SK-N-SH treated with all-trans-retinoic acid at 6 μM for 48 hours (cell line): Measurements from ENCODE around the gene AGT.
"Not testable (repeated sequence)": the region's sequence is repeated elsewhere in the genome, so short reads cannot be mapped to it uniquely, and the experiment has no call there.

Experiments
- ATAC-seq: fragments of 200-7000 bp; cut with Tn5 transposase; 3 replicates; pipeline ENCODE4 v1.9.1; 2020; ENCODE audit warnings: mild to moderate bottlenecking, moderate library complexity
- ARNTL ChIP-seq: fragments of 450-650 bp; formaldehyde crosslinking; IDR thresholded peaks from 2 replicates; pipeline ENCODE4 v1.5.0; 2020; ENCODE audit warnings: low read depth, mild to moderate bottlenecking, moderate library complexity, borderline replicate concordance
- BACH2 ChIP-seq: fragments of 250-450 bp; sonication (Bioruptor Pico); IDR thresholded peaks from 2 replicates; pipeline ENCODE4 v1.9.0; 2021; ENCODE audit warnings: mild to moderate bottlenecking, borderline replicate concordance
- CSDC2 ChIP-seq: fragments of 250-450 bp; sonication (Bioruptor Pico); IDR thresholded peaks from 2 replicates; pipeline ENCODE4 v1.5.0; 2020; ENCODE audit warnings: mild to moderate bottlenecking, moderate library complexity
- ESRRG ChIP-seq: fragments of 250-450 bp; sonication (Bioruptor Pico); IDR thresholded peaks from 2 replicates; pipeline ENCODE4 v1.6.1; 2021; ENCODE audit warnings: mild to moderate bottlenecking
- GLIS3 ChIP-seq: fragments of 250-450 bp; sonication (Bioruptor Pico); IDR thresholded peaks from 2 replicates; pipeline ENCODE4 v1.5.0; 2020; ENCODE audit warnings: mild to moderate bottlenecking, moderate library complexity
- ISL1 ChIP-seq: fragments of 250-450 bp; sonication (Bioruptor Pico); IDR thresholded peaks from 2 replicates; pipeline ENCODE4 v2.1.2; 2022; ENCODE audit warnings: mild to moderate bottlenecking, moderate library complexity
- OSR1 ChIP-seq: fragments of 250-450 bp; sonication (Bioruptor Pico); IDR thresholded peaks from 2 replicates; pipeline ENCODE4 v1.8.0; 2022; ENCODE audit warnings: moderate library complexity, mild to moderate bottlenecking, inconsistent platforms
- PPARA ChIP-seq: fragments of 250-450 bp; sonication (Bioruptor Pico); IDR thresholded peaks from 2 replicates; pipeline ENCODE4 v1.5.0; 2020; ENCODE audit warnings: mild to moderate bottlenecking, borderline replicate concordance
- RARB ChIP-seq: fragments of 250-450 bp; sonication (Bioruptor Pico); IDR thresholded peaks from 2 replicates; pipeline ENCODE4 v1.8.0; 2021; ENCODE audit warnings: mild to moderate bottlenecking, moderate library complexity
- TCF4 ChIP-seq: fragments of 250-450 bp; sonication (Bioruptor Pico); IDR thresholded peaks from 2 replicates; pipeline ENCODE4 v1.8.0; 2021; ENCODE audit warnings: mild to moderate bottlenecking, moderate library complexity, borderline replicate concordance
- TOX ChIP-seq: fragments of 250-450 bp; sonication (Bioruptor Pico); IDR thresholded peaks from 2 replicates; pipeline ENCODE4 v1.8.0; 2021; ENCODE audit warnings: mild to moderate bottlenecking, moderate library complexity, borderline replicate concordance
- ZC3H10 ChIP-seq: fragments of 250-450 bp; sonication (Bioruptor Pico); IDR thresholded peaks from 2 replicates; pipeline ENCODE4 v1.5.1; 2021; ENCODE audit warnings: mild to moderate bottlenecking, moderate library complexity
- ZFP30 ChIP-seq: fragments of 450-650 bp; formaldehyde crosslinking; IDR thresholded peaks from 2 replicates; pipeline ENCODE4 v1.5.0; 2022; ENCODE audit warnings: mild to moderate bottlenecking, moderate library complexity
- ZNF565 ChIP-seq: fragments of 450-650 bp; formaldehyde crosslinking; conservative IDR thresholded peaks from 2 replicates; pipeline ENCODE4 v1.5.0; 2020; ENCODE audit warnings: low read depth, mild to moderate bottlenecking, moderate library complexity
- ZNF70 ChIP-seq: fragments of 450-650 bp; formaldehyde crosslinking; IDR thresholded peaks from 2 replicates; pipeline ENCODE4 v1.5.0; 2020; ENCODE audit warnings: mild to moderate bottlenecking, moderate library complexity
- ZNF8 ChIP-seq: fragments of 450-650 bp; formaldehyde crosslinking; IDR thresholded peaks from 2 replicates; pipeline ENCODE4 v1.5.0; 2020; ENCODE audit warnings: mild to moderate bottlenecking, moderate library complexity
- TF ChIP-seq, protein P1 (sequence below): fragments of 250-450 bp; sonication (Bioruptor Pico); IDR thresholded peaks from 2 replicates; pipeline ENCODE4 v1.8.0; 2021; ENCODE audit warnings: low read depth, mild to moderate bottlenecking, moderate library complexity, borderline replicate concordance
- TF ChIP-seq, protein P2 (sequence below): fragments of 250-450 bp; sonication (Bioruptor Pico); IDR thresholded peaks from 2 replicates; pipeline ENCODE4 v1.5.1; 2021; ENCODE audit warnings: mild to moderate bottlenecking, moderate library complexity
- TF ChIP-seq, protein P3 (sequence below): fragments of 250-450 bp; sonication (Bioruptor Pico); IDR thresholded peaks from 2 replicates; pipeline ENCODE4 v1.8.0; 2020; ENCODE audit warnings: mild to moderate bottlenecking, moderate library complexity, borderline replicate concordance

Gene AGT

DNA sequence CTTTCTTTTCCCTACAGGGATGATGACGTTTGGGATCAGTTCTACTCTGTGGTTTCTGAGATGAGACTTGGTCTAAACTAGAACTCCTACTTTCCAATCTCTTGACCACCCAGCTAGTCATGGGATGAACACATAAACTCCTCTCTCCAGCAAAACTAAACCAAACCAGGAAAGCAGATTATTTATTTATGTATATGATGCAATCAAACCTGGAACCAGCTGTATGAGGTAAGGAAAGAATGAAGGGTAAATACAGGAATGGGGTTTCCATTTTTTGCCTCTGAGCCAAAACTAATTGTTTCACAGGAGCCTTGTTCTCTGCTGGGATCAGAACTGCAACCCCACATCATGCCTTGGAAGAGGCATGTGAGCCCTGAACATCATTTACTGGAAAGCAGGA lies 3.3 kb upstream of the AGT start:
- TF ChIP-seq ARNTL (CRISPR knock-in tag) (no peak), ISL1 (CRISPR knock-in tag) (no peak), RARB (CRISPR knock-in tag) (no peak), ESRRG (no peak), GLIS3 (CRISPR knock-in tag) (no peak), ZC3H10 (CRISPR knock-in tag) (no peak), ZFP30 (no peak), TCF4 (CRISPR knock-in tag) (no peak), PPARA (CRISPR knock-in tag) (no peak), ZNF565 (CRISPR knock-in tag) (no peak), TOX (no peak)
- TF ChIP-seq, protein P1, sequence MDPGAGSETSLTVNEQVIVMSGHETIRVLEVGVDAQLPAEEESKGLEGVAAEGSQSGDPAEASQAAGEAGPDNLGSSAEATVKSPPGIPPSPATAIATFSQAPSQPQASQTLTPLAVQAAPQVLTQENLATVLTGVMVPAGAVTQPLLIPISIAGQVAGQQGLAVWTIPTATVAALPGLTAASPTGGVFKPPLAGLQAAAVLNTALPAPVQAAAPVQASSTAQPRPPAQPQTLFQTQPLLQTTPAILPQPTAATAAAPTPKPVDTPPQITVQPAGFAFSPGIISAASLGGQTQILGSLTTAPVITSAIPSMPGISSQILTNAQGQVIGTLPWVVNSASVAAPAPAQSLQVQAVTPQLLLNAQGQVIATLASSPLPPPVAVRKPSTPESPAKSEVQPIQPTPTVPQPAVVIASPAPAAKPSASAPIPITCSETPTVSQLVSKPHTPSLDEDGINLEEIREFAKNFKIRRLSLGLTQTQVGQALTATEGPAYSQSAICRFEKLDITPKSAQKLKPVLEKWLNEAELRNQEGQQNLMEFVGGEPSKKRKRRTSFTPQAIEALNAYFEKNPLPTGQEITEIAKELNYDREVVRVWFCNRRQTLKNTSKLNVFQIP (CRISPR knock-in tag), result no peak
- ATAC-seq, result no peak

DNA sequence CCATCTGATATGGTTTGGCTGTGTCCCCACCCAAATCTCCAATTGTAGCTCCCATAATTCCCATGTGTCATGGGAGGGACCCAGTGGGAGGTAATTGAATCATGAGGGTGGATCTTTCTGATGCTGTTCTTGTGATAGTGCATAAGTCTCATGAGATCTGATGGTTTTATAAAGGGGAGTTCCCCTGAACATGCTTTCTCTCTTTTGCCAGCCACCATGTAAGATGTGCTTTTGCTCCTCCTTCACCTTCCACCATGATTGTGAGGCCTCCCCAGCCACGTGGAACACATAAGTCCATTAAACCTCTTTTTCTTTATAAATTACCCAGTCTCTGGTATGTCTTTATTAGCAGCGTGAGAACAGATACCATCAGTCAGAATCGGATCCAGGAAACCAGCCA lies 2.5 kb upstream of the AGT start:
- not testable (repeated sequence) for ATAC-seq

DNA sequence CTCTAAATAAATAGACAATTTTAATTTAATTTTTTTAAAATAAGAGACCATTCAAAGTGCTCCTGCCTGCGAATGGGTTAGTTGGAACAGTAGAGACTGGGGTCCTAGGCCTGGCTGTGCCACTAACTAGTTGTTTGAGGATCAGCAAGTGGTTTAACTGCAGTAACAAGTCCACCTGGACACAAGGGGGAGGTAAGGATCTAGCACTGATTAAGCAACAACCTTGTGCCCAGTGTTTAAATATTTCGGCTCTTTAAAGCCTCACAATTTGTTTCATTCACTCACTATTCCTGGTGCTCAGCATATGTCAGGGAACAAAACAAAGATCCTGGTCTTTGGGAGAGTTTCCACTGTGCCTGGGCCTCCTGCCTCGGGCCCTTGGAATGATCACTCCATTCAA lies 1.6 kb upstream of the AGT start:
- no peak for ATAC-seq
- TF ChIP-seq ARNTL (CRISPR knock-in tag) (no peak), ZC3H10 (CRISPR knock-in tag) (no peak), ISL1 (CRISPR knock-in tag) (no peak)

DNA sequence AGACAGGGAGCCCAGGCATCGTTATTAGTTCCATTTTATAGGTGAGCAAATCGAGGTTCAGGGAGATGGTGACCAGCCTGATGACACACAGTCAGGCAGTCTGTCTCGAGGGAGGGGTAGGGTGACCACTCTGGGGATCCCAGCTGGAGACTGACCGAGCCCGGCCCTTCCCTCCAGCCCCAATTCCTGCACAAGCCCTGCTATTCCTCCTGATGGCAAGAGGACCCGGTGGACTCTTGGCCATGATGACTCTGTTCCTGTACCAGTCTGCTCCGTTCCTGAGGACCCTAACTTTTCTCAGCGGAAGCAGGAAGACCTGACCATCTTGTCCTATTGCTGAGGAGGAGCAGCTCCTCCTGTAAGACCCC lies 391 bp downstream of the AGT start:
- ATAC-seq, result no peak
- TF ChIP-seq, protein P1 (CRISPR knock-in tag), result no peak
- no peak for TF ChIP-seq CSDC2 (CRISPR knock-in tag)
- TF ChIP-seq, protein P2, sequence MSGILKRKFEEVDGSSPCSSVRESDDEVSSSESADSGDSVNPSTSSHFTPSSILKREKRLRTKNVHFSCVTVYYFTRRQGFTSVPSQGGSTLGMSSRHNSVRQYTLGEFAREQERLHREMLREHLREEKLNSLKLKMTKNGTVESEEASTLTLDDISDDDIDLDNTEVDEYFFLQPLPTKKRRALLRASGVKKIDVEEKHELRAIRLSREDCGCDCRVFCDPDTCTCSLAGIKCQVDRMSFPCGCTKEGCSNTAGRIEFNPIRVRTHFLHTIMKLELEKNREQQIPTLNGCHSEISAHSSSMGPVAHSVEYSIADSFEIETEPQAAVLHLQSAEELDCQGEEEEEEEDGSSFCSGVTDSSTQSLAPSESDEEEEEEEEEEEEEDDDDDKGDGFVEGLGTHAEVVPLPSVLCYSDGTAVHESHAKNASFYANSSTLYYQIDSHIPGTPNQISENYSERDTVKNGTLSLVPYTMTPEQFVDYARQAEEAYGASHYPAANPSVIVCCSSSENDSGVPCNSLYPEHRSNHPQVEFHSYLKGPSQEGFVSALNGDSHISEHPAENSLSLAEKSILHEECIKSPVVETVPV (CRISPR knock-in tag), result no peak
- TF ChIP-seq PPARA (CRISPR knock-in tag), result no peak
- no peak for TF ChIP-seq ZNF8 (CRISPR knock-in tag)
- TF ChIP-seq ZC3H10 (CRISPR knock-in tag), result no peak
- TF ChIP-seq TCF4 (CRISPR knock-in tag), result no peak
- TF ChIP-seq TOX, result no peak
- no peak for TF ChIP-seq OSR1 (CRISPR knock-in tag)
- TF ChIP-seq ZNF70 (CRISPR knock-in tag), result no peak
- TF ChIP-seq ARNTL (CRISPR knock-in tag), result no peak
- no peak for TF ChIP-seq RARB (CRISPR knock-in tag)
- TF ChIP-seq, protein P3, sequence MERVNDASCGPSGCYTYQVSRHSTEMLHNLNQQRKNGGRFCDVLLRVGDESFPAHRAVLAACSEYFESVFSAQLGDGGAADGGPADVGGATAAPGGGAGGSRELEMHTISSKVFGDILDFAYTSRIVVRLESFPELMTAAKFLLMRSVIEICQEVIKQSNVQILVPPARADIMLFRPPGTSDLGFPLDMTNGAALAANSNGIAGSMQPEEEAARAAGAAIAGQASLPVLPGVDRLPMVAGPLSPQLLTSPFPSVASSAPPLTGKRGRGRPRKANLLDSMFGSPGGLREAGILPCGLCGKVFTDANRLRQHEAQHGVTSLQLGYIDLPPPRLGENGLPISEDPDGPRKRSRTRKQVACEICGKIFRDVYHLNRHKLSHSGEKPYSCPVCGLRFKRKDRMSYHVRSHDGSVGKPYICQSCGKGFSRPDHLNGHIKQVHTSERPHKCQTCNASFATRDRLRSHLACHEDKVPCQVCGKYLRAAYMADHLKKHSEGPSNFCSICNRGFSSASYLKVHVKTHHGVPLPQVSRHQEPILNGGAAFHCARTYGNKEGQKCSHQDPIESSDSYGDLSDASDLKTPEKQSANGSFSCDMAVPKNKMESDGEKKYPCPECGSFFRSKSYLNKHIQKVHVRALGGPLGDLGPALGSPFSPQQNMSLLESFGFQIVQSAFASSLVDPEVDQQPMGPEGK, result no peak
- no peak for TF ChIP-seq GLIS3 (CRISPR knock-in tag)

DNA sequence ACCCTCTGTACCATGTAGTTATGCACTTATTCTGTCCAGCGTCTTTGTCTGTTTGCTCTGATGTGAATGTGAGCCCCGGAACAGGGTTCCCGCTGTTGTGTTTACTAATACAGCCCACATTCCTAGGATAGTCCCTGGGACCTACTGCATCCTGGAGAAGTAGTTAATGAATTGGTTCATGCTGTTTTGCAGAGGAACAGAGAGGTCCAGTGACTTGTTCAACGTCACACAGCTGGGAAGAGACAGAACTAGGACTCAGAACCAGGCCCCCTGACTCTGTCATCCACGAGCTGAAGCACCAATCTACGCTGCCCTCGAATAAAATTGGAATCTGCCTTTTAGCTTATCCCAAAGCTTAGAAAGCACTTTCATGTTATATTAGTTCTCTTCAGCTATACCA lies 784 bp downstream of the AGT start:
- no peak for ATAC-seq
- TF ChIP-seq CSDC2 (CRISPR knock-in tag) (no peak), ARNTL (CRISPR knock-in tag) (no peak), PPARA (CRISPR knock-in tag) (no peak), BACH2 (no peak), ISL1 (CRISPR knock-in tag) (no peak)
- TF ChIP-seq, protein P3, result no peak
